Brain microvascular endothelial cell (primary cell): ENCODE data around the gene ARV1.
A peak's percentile ranks its signal among the peaks of the same experiment; 100 is the strongest.
"Not testable (repeated sequence)": the region's sequence is repeated elsewhere in the genome, so short reads cannot be mapped to it uniquely, and the experiment has no call there.

ENCODE experiments used
- DNase-seq: peaks from one replicate; pipeline ENCODE4 v3.0.0-alpha.2; 2020
- H3K27ac ChIP-seq: fragments of 250-450 bp; sonication (Bioruptor Pico); 2 replicates; pipeline ENCODE4 v1.5.1; 2020; ENCODE audit warnings: mild to moderate bottlenecking, moderate library complexity
- H3K27me3 ChIP-seq: fragments of 250-450 bp; sonication (Bioruptor Pico); replicated peaks from 2 replicates; pipeline ENCODE4 v1.5.1; 2020; ENCODE audit warnings: mild to moderate bottlenecking
- H3K36me3 ChIP-seq: fragments of 250-450 bp; sonication (Bioruptor Pico); replicated peaks from 2 replicates; pipeline ENCODE4 v1.5.1; 2020; ENCODE audit warnings: mild to moderate bottlenecking
- H3K4me3 ChIP-seq: 2 replicates; pipeline ENCODE4 v1.5.1; 2011; ENCODE audit warnings: low read depth, mild to moderate bottlenecking, control low read depth, low read length, moderate library complexity
- CTCF ChIP-seq: IDR thresholded peaks from 2 replicates; pipeline ENCODE4 v1.5.1; 2011; ENCODE audit warnings: low read depth, mild to moderate bottlenecking, moderate library complexity, low read length, control low read depth, inconsistent platforms; ENCODE audit errors: missing control alignments
- in situ Hi-C: cut with HindIII; loops from 2 replicates; pipeline ENCODE4 v1.10.0; 2017; ENCODE audit warnings: low sequenced_read_pairs, low pct_ligation_motif_present

ARV1 gene

GRCh38 chr1:230983811-230984210 is 4.9 kb downstream of the ARV1 start:
- no peak for TF ChIP-seq CTCF
- DNase-seq: no peak

DNA sequence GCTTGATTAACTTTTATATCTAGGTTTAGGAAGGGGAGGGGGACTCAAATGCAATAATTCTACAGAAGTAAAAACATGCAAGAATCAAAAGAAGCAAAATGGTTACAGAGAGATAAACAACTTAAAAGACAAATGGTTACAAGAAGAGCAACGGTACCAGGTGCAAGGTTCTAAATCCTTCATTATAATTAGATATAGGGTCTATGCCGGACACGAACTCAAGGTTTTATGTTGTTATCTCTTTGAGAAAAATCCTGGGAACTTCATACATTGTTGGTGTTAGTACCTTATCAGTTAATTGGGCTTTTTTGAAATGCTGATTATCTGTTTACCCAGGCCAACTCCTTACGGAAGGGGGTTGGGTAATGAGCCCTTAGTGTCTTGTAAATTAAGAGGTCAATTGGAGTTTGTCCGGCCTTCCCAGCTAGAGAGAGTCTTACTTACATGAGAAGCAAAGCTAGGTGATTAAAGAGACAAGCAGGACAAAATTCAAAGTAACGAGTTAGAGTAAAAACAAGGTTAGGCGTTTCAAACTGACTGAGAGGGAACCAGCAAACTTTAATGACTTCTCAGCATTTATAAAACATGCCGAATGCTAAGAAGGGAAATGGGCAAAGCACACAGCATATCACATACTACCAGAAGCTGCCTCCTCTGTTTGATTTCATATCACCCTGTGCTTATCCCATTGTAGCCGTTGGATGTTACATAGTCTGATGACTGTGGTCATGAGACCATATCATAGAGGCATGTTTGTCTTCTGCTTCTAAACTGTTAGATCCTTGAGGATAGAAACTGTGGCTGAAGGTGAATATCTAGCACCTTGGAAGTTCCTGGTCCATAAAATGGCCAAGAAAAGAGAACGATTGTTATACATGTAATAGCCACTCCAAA is 6.0 kb downstream of the ARV1 start:
- H3K27ac ChIP-seq: not testable (repeated sequence)

More at GRCh38 chr1:230983811-230984210, 4.9 kb downstream of the ARV1 start:
- no peak overlapping the region for H3K4me3 ChIP-seq
- no peaks in the 10 kb centered on the region for H3K27me3 ChIP-seq
- no peak overlapping the region for H3K27ac ChIP-seq
- in situ Hi-C loops: no loop called here
- no peaks in the 10 kb centered on the region for H3K36me3 ChIP-seq

DNA sequence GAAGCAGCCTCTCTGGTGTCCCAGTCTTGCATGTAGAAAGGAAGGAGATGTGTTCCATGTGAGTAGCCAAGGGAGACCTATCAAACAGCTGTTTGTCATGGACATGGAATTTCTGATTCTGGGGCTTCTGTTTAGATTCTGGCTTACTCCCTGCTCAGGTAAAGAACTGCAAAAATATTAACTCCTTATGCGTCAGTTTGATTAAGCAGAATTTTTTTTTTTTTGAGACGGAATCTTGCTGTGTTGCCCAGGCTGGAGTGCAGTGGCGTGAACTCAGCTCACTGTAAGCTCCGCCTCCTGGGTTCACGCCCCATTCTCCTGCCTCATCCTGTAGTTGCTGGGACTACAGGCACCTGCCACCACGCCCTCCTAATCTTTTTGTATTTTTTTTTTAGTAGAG is 6.8 kb downstream of the ARV1 start:
- in situ Hi-C loops: no loop called here
- no peak for TF ChIP-seq CTCF
- no peaks in the 10 kb centered on the region for H3K27me3 ChIP-seq
- no peaks in the 10 kb centered on the region for H3K36me3 ChIP-seq
- no peak overlapping the region for H3K4me3 ChIP-seq
- DNase-seq: no peak
- H3K27ac ChIP-seq: no peak overlapping the region

More for the DNA sequence above, 6.0 kb downstream of the ARV1 start:
- H3K27me3 ChIP-seq, H3K4me3 ChIP-seq, H3K36me3 ChIP-seq, DNase-seq, in situ Hi-C loops: not testable (repeated sequence)

GRCh38 chr1:230986976-230987375 is 8.1 kb downstream of the ARV1 start:
- H3K27me3 ChIP-seq: no peaks in the 10 kb centered on the region
- no peak overlapping the region for H3K4me3 ChIP-seq
- peak overlapping the region; percentile 28 for H3K27ac ChIP-seq
- DNase-seq: peak; percentile 83
- in situ Hi-C loops: no loop called here
- no peak for TF ChIP-seq CTCF
- H3K36me3 ChIP-seq: peaks cover 6% of the 10 kb centered on the region

DNA sequence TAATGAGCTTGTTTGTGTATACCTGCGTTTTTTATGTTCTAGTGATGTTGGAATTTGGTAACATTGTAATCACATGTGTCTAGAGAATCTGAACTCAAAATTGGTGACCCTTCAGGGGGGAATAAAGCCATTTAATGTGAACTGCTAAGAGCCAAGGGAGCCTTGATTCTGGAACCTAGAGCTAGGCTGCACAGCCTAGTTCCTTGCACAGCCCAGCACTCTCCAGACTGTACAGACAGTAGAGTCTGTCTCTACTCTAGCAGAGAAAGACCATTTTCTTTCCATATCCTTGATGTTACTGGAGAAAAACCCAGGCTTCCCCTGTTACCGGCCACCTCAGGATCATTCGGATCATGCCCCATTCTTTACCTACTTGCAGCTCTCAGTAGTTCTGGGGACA is 8.6 kb downstream of the ARV1 start:
- Histone ChIP-seq H3K4me3 (no peak overlapping the region), H3K36me3 (peaks cover 9% of the 10 kb centered on the region), H3K27me3 (no peaks in the 10 kb centered on the region), H3K27ac (peak overlapping the region; percentile 28)
- DNase-seq: no peak
- in situ Hi-C loops: no loop called here
- no peak for TF ChIP-seq CTCF

DNA sequence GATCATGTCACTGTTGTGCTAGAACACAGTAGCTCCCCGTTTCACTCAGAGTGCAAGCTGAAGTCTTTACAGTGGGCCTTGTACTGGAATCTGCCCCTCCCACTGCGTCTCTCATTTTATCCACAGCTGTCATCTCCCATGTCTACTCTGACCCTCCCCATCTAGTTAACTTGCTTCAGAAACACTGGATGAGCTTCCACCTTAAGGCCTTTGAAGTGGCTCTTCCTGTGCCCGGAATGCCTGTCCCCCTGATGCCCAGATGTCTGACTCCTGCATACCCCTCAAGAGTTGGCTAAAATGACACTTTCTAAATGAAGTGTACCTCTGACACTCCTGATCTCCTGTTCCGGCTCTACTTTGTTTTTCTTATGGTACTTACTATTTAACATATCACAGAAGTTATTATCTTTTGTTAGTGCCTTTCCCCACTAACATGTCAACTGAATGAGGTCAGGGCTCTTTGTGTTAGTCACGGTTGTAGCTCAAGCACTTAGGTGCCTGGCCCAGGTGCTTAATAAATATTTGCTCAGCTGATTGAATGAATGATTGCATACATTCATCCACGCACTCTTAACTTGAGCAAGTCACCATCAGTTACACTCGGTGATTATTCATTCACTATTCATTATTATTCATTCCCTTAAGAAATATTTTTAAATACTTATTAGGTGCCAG is 13.3 kb downstream of the ARV1 start:
- Histone ChIP-seq H3K4me3 (no peak overlapping the region), H3K27me3 (no peaks in the 10 kb centered on the region), H3K36me3 (peaks cover 17% of the 10 kb centered on the region), H3K27ac (no peak overlapping the region)
- DNase-seq: no peak
- in situ Hi-C loops: no loop called here
- TF ChIP-seq CTCF: no peak
